ENCODE measurements around the gene GRIN3B.

GRIN3B gene

GRCh38 chr19:964761-965694 lies 35.2 kb upstream of the GRIN3B start:
- DNase-seq (ENCODE audit: low read depth, low spot score): no peak

- DNase-seq (ENCODE audit: low read depth, low spot score): no peak
Observed at GRCh38 chr19:966485-967088, 33.6 kb upstream of the GRIN3B start.

- no peak for DNase-seq (ENCODE audit: low read depth, low spot score)
Observed at GRCh38 chr19:970695-971094, 29.5 kb upstream of the GRIN3B start.

GRCh38 chr19:971795-972194 lies 28.4 kb upstream of the GRIN3B start:
- DNase-seq (ENCODE audit: low read depth, low spot score): no peak

- DNase-seq (ENCODE audit: low read depth, low spot score): no peak
Observed at GRCh38 chr19:972281-972680, 27.9 kb upstream of the GRIN3B start.

GRCh38 chr19:973726-974563 lies 26.3 kb upstream of the GRIN3B start:
- no peak for DNase-seq (ENCODE audit: low read depth, low spot score)

GRCh38 chr19:974564-975257 lies 25.5 kb upstream of the GRIN3B start:
- no peak for DNase-seq (ENCODE audit: low read depth, low spot score)

- no peak for DNase-seq (ENCODE audit: low read depth, low spot score)
Observed at GRCh38 chr19:976476-976875, 23.7 kb upstream of the GRIN3B start.

GRCh38 chr19:977058-977464 lies 23.2 kb upstream of the GRIN3B start:
- DNase-seq (ENCODE audit: low read depth, low spot score): no peak

GRCh38 chr19:979318-979741 lies 20.9 kb upstream of the GRIN3B start:
- DNase-seq (ENCODE audit: low read depth, low spot score): no peak

GRCh38 chr19:980133-980998 lies 19.9 kb upstream of the GRIN3B start:
- DNase-seq (ENCODE audit: low read depth, low spot score): no peak

GRCh38 chr19:982567-983170 lies 17.6 kb upstream of the GRIN3B start:
- no peak for DNase-seq (ENCODE audit: low read depth, low spot score)

GRCh38 chr19:984165-984967 lies 15.9 kb upstream of the GRIN3B start, which contains the start of gene WDR18:
Gene WDR18 (plus strand): TSS chr19:984345. CDS start chr19:984354, 9 bp downstream.
- DNase-seq (ENCODE audit: low read depth, low spot score): no peak

- DNase-seq (ENCODE audit: low read depth, low spot score): no peak
Observed at GRCh38 chr19:986083-986482, 14.1 kb upstream of the GRIN3B start.

GRCh38 chr19:988081-988480 lies 12.1 kb upstream of the GRIN3B start:
- DNase-seq (ENCODE audit: low read depth, low spot score): no peak

GRCh38 chr19:988510-988909 lies 11.7 kb upstream of the GRIN3B start:
- no peak for DNase-seq (ENCODE audit: low read depth, low spot score)

GRCh38 chr19:989381-990081 lies 10.7 kb upstream of the GRIN3B start:
- DNase-seq (ENCODE audit: low read depth, low spot score): no peak

- no peak for DNase-seq (ENCODE audit: low read depth, low spot score)
Observed at GRCh38 chr19:990119-990571, 10.1 kb upstream of the GRIN3B start.

Measured in iPS DF 19.7 (cell line).